ENCODE results near the gene GSTA4.

GRCh38 chr6:52992980-52993920 is 1.8 kb downstream of the GSTA4 start:
- TF ChIP-seq TAF1 (CRISPR knock-in tag; IDR thresholded peaks at IDR 0.05) (no peak), ZBTB8A (CRISPR knock-in tag; IDR thresholded peaks at IDR 0.05; ENCODE audit: borderline replicate concordance, low read depth) (no peak), U2AF1 (optimal IDR thresholded peaks at IDR 0.05; ENCODE audit: low read depth, low read length) (no peak), SP1 (IDR thresholded peaks at IDR 0.05) (no peak), SP1 (CRISPR knock-in tag; IDR thresholded peaks at IDR 0.05) (no peak), NFYB (CRISPR knock-in tag; IDR thresholded peaks at IDR 0.05) (no peak), ZFP41 (CRISPR knock-in tag; IDR thresholded peaks at IDR 0.05; ENCODE audit: borderline replicate concordance) (no peak), ZNF274 (CRISPR knock-in tag; IDR thresholded peaks at IDR 0.05) (no peak)
- TF ChIP-seq, protein P1, sequence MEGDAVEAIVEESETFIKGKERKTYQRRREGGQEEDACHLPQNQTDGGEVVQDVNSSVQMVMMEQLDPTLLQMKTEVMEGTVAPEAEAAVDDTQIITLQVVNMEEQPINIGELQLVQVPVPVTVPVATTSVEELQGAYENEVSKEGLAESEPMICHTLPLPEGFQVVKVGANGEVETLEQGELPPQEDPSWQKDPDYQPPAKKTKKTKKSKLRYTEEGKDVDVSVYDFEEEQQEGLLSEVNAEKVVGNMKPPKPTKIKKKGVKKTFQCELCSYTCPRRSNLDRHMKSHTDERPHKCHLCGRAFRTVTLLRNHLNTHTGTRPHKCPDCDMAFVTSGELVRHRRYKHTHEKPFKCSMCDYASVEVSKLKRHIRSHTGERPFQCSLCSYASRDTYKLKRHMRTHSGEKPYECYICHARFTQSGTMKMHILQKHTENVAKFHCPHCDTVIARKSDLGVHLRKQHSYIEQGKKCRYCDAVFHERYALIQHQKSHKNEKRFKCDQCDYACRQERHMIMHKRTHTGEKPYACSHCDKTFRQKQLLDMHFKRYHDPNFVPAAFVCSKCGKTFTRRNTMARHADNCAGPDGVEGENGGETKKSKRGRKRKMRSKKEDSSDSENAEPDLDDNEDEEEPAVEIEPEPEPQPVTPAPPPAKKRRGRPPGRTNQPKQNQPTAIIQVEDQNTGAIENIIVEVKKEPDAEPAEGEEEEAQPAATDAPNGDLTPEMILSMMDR (CRISPR knock-in tag; IDR thresholded peaks at IDR 0.05), result no peak
